HepG2 (cell line): Measurements from ENCODE around the gene GNA14. TPM values are rescaled to one million over a fixed set of nuclear protein-coding genes. Genes with fewer than 3 reads are reported as not detected.
A peak's percentile ranks its signal among the peaks of the same experiment; 100 is the strongest.

Source experiments
- ATAC-seq: fragments of 200-7000 bp; cut with Tn5 transposase; 3 replicates; pipeline ENCODE4 v1.9.1; 2020; ENCODE audit warnings: mild to moderate bottlenecking, moderate library complexity
- BruUV-seq: library from RNA; stranded (reverse); fragments of 400-500 nt; replicated peaks from 2 replicates; lab custom pipeline; 2021; lab: Mats Ljungman, UMichigan
- CTCF ChIA-PET: fragments of 300-600 bp; formaldehyde crosslinking; extraction: SDS; loops from one replicate; lab custom pipeline; 2021; ENCODE audit warnings: low total read pairs, inconsistent platforms, low intra/inter-chr PET ratio; lab: Yijun Ruan, JAX
- POLR2A ChIA-PET: fragments of 350-600 bp; sonication (Branson Sonifier 250); formaldehyde crosslinking; loops from one replicate; lab custom pipeline; 2020; ENCODE audit warnings: antibody characterized with exemption, inconsistent platforms; lab: Yijun Ruan, JAX
- DNase-seq: peaks from one replicate; pipeline ENCODE4 v3.0.0-alpha.2; 2015; ENCODE audit warnings: low spot score
- FAIRE-seq: peaks from 3 replicates; lab custom pipeline; 2011; peaks lifted over from hg19 to GRCh38; lab: Jason Lieb, UNC
- H2AFZ ChIP-seq: one replicate; pipeline ENCODE4 v1.6.1; 2011; ENCODE audit warnings: low read length, inconsistent platforms
- H3K27ac ChIP-seq: fragments of 300-600 bp; 3 replicates; pipeline ENCODE4 v1.8.0; 2011; ENCODE audit warnings: mixed run types, mild to moderate bottlenecking, mixed read lengths, low read length, inconsistent platforms; ENCODE audit not compliant: insufficient read depth; ENCODE audit errors: extremely low read length
- H3K27me3 ChIP-seq, 2 experiments: fragments of 200-600 bp in 1 of 2; 2 replicates in 1 of 2; 3 replicates in 1 of 2; pipeline versions ENCODE4 v1.6.0 to v1.8.0; 2011; ENCODE audit warnings: low read length in 2 of 2, mild to moderate bottlenecking in 2 of 2, moderate library complexity in 2 of 2, inconsistent platforms in 1 of 2; ENCODE audit not compliant: insufficient read depth in 2 of 2, control insufficient read depth in 1 of 2
- H3K36me3 ChIP-seq, 2 experiments: fragments of 200-600 bp in 1 of 2; replicated peaks in 1 of 2; 2 replicates in 1 of 2; 3 replicates in 1 of 2; pipeline versions ENCODE4 v1.5.1 to v1.8.0; 2011; ENCODE audit warnings: low read length in 2 of 2, inconsistent platforms in 1 of 2; ENCODE audit not compliant: insufficient read depth in 2 of 2, control insufficient read depth in 1 of 2
- H3K4me1 ChIP-seq: 2 replicates; pipeline ENCODE4 v1.5.1; 2012; ENCODE audit warnings: low read length, inconsistent platforms; ENCODE audit not compliant: insufficient read depth
- H3K4me2 ChIP-seq: 2 replicates; pipeline ENCODE4 v1.6.0; 2011; ENCODE audit warnings: low read depth, low read length, inconsistent platforms
- H3K4me3 ChIP-seq, 3 experiments: fragments of 200-600 bp in 1 of 3; sonication (generic), shearing (Covaris generic) in 1 of 3; replicated peaks in 1 of 3; 2 replicates each; pipeline ENCODE4 v1.5.1; 2011 to 2016; ENCODE audit warnings: low read length in 3 of 3, inconsistent platforms in 2 of 3, low read depth in 2 of 3, mild to moderate bottlenecking in 2 of 3, control low read depth in 1 of 3, mixed read lengths in 1 of 3; ENCODE audit not compliant: insufficient read depth in 1 of 3
- H3K79me2 ChIP-seq: one replicate; pipeline ENCODE4 v1.6.1; 2011; ENCODE audit warnings: low read length, inconsistent platforms; ENCODE audit not compliant: insufficient read depth
- H3K9ac ChIP-seq: 2 replicates; pipeline ENCODE4 v1.6.0; 2011; ENCODE audit warnings: mild to moderate bottlenecking, low read depth, low read length, inconsistent platforms; ENCODE audit not compliant: insufficient read depth
- H3K9me3 ChIP-seq: 2 replicates; pipeline ENCODE4 v1.5.1; 2012; ENCODE audit warnings: mild to moderate bottlenecking, low read length
- H4K20me1 ChIP-seq: 2 replicates; pipeline ENCODE4 v1.6.0; 2011; ENCODE audit warnings: inconsistent platforms, mild to moderate bottlenecking, low read length, moderate library complexity; ENCODE audit not compliant: insufficient read depth
- ATAD3A ChIP-seq: sonication (generic); formaldehyde crosslinking; IDR thresholded peaks from 2 replicates; pipeline ENCODE4 v1.4.0; 2020; ENCODE audit warnings: missing genetic modification reagents
- ETV5 ChIP-seq: IDR thresholded peaks from 2 replicates; pipeline ENCODE4 v1.6.1; 2018; ENCODE audit warnings: missing biosample characterization, missing genetic modification reagents, inconsistent platforms, borderline replicate concordance
- FOXA1 ChIP-seq, 2 experiments: fragments of 450-650 bp in 1 of 2; sonication (generic) in 1 of 2; formaldehyde crosslinking in 1 of 2; IDR thresholded peaks; 2 replicates each; pipeline versions ENCODE4 v1.4.0 to v1.6.1; 2016 to 2020; ENCODE audit warnings: missing genetic modification reagents in 1 of 2
- HNF4G ChIP-seq, 2 experiments: sonication (generic) in 1 of 2; formaldehyde crosslinking in 1 of 2; IDR thresholded peaks; 2 replicates each; pipeline versions ENCODE4 v1.4.0 to v1.6.1; 2011 to 2020; ENCODE audit warnings: borderline replicate concordance in 2 of 2, low read depth in 2 of 2, mild to moderate bottlenecking in 2 of 2, low read length in 1 of 2, missing genetic modification reagents in 1 of 2, moderate library complexity in 1 of 2
- MIXL1 ChIP-seq: IDR thresholded peaks from 2 replicates; pipeline ENCODE4 v1.6.1; 2016
- NCOA5 ChIP-seq: sonication (generic); formaldehyde crosslinking; IDR thresholded peaks from 2 replicates; pipeline ENCODE4 v1.4.0; 2020; ENCODE audit warnings: missing genetic modification reagents
- RAD21 ChIP-seq: fragments of 450-650 bp; formaldehyde crosslinking; IDR thresholded peaks from 2 replicates; pipeline ENCODE4 v1.5.0; 2020; ENCODE audit warnings: mild to moderate bottlenecking
- RBFOX2 ChIP-seq: fragments of 200-400 bp; formaldehyde crosslinking; IDR thresholded peaks from 2 replicates; pipeline ENCODE4 v1.6.1; 2017; ENCODE audit warnings: low read depth, mild to moderate bottlenecking, low read length
- RFX3 ChIP-seq: IDR thresholded peaks from 2 replicates; pipeline ENCODE4 v1.6.1; 2016; ENCODE audit warnings: missing biosample characterization, missing genetic modification reagents
- ZNF460 ChIP-seq: sonication (generic); formaldehyde crosslinking; IDR thresholded peaks from 2 replicates; pipeline ENCODE4 v1.5.1; 2020; ENCODE audit warnings: missing genetic modification reagents, mild to moderate bottlenecking, borderline replicate concordance
- ZNF75D ChIP-seq: sonication (generic); formaldehyde crosslinking; IDR thresholded peaks from 2 replicates; pipeline ENCODE4 v1.8.1; 2023; ENCODE audit warnings: missing genetic modification reagents, mild to moderate bottlenecking, borderline replicate concordance
- WGBS: methylation state at CpG from one replicate; pipeline ENCODE4 v1.1.6; 2017; ENCODE audit warnings: low lambda C conversion rate; 5-methylcytosine and 5-hydroxymethylcytosine counted together
- in situ Hi-C: cut with HindIII; loops from 2 replicates; pipeline ENCODE4 v1.10.0; 2017; ENCODE audit warnings: low pct_unique_long_range_greater_than_20kb; ENCODE audit not compliant: extremely low pct_ligation_motif_present
- intact Hi-C: fragments of 100-400 bp; cut with micrococcal nuclease; formaldehyde crosslinking; loops from one replicate; pipeline ENCODE4 v1.10.0; 2022; ENCODE audit not compliant: unreplicated experiment
- polyA plus RNA-seq, 8 experiments: library from polyadenylated mRNA; depleted of rRNA in 3 of 8; stranded (reverse) in 7 of 8; unstranded in 1 of 8; fragments of >200 nt; fragmentation: Illumina TruSeq in 4 of 8; extraction: Trizol in 4 of 8; gene quantifications; 2 replicates each; pipeline versions ENCODE4 v1.2.1 to v1.2.3, GENCODE V29; 2011 to 2016; ENCODE audit warnings: low read depth in 4 of 8, missing spikeins in 1 of 8, mixed read lengths in 1 of 8; ENCODE audit not compliant: insufficient read depth in 1 of 8
- total RNA-seq, 5 experiments: library from RNA; depleted of rRNA; stranded (reverse); fragments of >200 nt; fragmentation: Illumina TruSeq; extraction: Trizol; gene quantifications; 2 replicates each; pipeline ENCODE4 v1.2.3, GENCODE V29; 2016; ENCODE audit warnings: low read depth in 1 of 5
- TF ChIP-seq, protein P1 (sequence below): sonication (generic); formaldehyde crosslinking; IDR thresholded peaks from 2 replicates; pipeline ENCODE4 v1.4.0; 2020; ENCODE audit warnings: mild to moderate bottlenecking, low read depth, missing genetic modification reagents
- TF ChIP-seq, protein P2 (sequence below): sonication (generic); IDR thresholded peaks from 2 replicates; pipeline ENCODE4 v1.6.1; 2016; ENCODE audit warnings: low read depth, borderline replicate concordance
- TF ChIP-seq, protein P3 (sequence below): sonication (generic); formaldehyde crosslinking; IDR thresholded peaks from 2 replicates; pipeline ENCODE4 v1.4.0; 2020; ENCODE audit warnings: missing genetic modification reagents
- TF ChIP-seq, protein P4 (sequence below): sonication (generic); formaldehyde crosslinking; IDR thresholded peaks from 2 replicates; pipeline ENCODE4 v1.5.1; 2020; ENCODE audit warnings: missing genetic modification reagents, mild to moderate bottlenecking, borderline replicate concordance

Gene GNA14
- total and polyA plus RNA-seq, 2 of the 13 experiments (the other 11 are each of a cell fraction or from before 2014, with no cell fraction given), result not detected

DNA sequence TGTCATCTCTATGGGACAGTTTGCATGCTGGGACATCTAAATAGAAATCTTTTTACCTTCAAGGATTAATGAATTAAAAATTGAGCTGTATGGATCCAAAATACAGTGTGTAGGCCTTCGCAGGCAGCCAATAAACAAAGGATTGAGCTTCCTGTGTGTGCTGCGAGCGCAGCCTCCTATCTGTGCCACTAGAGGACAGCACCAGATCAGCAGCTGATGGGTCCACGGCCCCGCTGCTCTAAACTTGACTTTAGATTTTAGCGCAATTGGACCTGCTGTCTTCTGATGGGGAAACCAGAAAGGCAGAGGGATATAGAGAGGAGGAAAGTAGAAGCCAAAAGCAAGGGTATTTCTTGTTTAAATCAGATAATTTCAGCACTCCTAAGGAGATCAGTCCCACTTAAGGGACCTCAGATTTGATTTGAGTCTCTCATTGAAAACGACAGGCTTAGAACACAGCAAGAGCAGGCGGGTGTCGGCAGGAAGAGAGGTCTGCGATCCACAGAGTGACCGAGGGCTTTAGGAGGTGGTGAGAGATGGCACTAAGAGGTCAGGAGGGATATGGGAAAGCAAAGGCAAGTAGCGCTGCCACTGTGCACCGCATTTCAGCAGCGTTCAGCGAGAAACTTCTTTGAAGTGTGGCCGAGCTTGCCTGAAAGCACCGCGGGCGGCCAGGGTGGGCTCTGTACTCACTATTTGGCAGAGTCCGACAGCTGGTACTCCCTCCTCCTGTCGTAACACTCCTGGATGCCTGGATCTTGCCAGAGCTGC, 214.3 kb downstream of the GNA14 start:
- Histone ChIP-seq H3K4me3 (peak overlapping the region; percentile 3 to 52 (median 10); a peak in 3 of 6 replicates), H3K9ac (no peak overlapping the region), H3K9me3 (no peaks in the 10 kb centered on the region), H4K20me1 (no peaks in the 10 kb centered on the region), H3K36me3 (no peaks in the 10 kb centered on the region), H3K27ac (no peak overlapping the region), H3K4me1 (peaks cover 21% of the 10 kb centered on the region; the same call in 1 of the 2 replicates), H2AFZ (peak overlapping the region; percentile 17), H3K79me2 (no peaks in the 10 kb centered on the region), H3K27me3 (peaks cover 2 to 14% of the 10 kb centered on the region in 2 experiments; a peak in 4 of 5 replicates), H3K4me2 (peak overlapping the region; percentile 61)
- peak; percentile 95 for ATAC-seq
- BruUV-seq, result no TSS peak
- FAIRE-seq, result peak; percentile 53
- ChIA-PET CTCF (interaction anchor here (0.6 to 1.6 kb wide), 5 partner anchors 15 to 318 kb away, joined by 3 to 7 read pairs (median 3); no protein-coding TSS in a partner anchor), POLR2A (no interaction called here)
- peak; percentile 48 for DNase-seq
- intact Hi-C loops, result loop anchor here (2.0 to 5.0 kb wide), 2 partner anchors 317 to 603 kb away; no protein-coding TSS in a partner anchor
- in situ Hi-C loops, result loop anchor here (10.0 kb wide), 1 partner anchor 311 kb away; no protein-coding TSS in a partner anchor
- WGBS, result 27% methylated on average over 13 of the region's 21 CpGs
- no peak for TF ChIP-seq ETV5 (CRISPR knock-in tag)
- 0 out of 2 replicates have a peak, but pooled peaks have one; percentile 38 for TF ChIP-seq MIXL1 (CRISPR knock-in tag)
- no peak for TF ChIP-seq FOXA1 (IDR thresholded peaks at IDR 0.05)
- 0 out of 2 replicates have a peak, but pooled peaks have one; percentile 5 for TF ChIP-seq FOXA1 (CRISPR knock-in tag; IDR thresholded peaks at IDR 0.05)
- TF ChIP-seq RAD21, result peak; percentile 68; the same call in 1 of the 2 replicates
- no peak for TF ChIP-seq HNF4G (IDR thresholded peaks at IDR 0.05; ENCODE audit: borderline replicate concordance, low read depth, low read length)
- no peak for TF ChIP-seq HNF4G (CRISPR knock-in tag; IDR thresholded peaks at IDR 0.05; ENCODE audit: borderline replicate concordance, low read depth)
- TF ChIP-seq, protein P1, sequence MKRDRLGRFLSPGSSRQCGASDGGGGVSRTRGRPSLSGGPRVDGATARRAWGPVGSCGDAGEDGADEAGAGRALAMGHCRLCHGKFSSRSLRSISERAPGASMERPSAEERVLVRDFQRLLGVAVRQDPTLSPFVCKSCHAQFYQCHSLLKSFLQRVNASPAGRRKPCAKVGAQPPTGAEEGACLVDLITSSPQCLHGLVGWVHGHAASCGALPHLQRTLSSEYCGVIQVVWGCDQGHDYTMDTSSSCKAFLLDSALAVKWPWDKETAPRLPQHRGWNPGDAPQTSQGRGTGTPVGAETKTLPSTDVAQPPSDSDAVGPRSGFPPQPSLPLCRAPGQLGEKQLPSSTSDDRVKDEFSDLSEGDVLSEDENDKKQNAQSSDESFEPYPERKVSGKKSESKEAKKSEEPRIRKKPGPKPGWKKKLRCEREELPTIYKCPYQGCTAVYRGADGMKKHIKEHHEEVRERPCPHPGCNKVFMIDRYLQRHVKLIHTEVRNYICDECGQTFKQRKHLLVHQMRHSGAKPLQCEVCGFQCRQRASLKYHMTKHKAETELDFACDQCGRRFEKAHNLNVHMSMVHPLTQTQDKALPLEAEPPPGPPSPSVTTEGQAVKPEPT (CRISPR knock-in tag), result no peak
- TF ChIP-seq, protein P2, sequence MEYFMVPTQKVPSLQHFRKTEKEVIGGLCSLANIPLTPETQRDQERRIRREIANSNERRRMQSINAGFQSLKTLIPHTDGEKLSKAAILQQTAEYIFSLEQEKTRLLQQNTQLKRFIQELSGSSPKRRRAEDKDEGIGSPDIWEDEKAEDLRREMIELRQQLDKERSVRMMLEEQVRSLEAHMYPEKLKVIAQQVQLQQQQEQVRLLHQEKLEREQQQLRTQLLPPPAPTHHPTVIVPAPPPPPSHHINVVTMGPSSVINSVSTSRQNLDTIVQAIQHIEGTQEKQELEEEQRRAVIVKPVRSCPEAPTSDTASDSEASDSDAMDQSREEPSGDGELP, result peak; percentile 62; the same call in 1 of the 2 replicates
- TF ChIP-seq, protein P3, sequence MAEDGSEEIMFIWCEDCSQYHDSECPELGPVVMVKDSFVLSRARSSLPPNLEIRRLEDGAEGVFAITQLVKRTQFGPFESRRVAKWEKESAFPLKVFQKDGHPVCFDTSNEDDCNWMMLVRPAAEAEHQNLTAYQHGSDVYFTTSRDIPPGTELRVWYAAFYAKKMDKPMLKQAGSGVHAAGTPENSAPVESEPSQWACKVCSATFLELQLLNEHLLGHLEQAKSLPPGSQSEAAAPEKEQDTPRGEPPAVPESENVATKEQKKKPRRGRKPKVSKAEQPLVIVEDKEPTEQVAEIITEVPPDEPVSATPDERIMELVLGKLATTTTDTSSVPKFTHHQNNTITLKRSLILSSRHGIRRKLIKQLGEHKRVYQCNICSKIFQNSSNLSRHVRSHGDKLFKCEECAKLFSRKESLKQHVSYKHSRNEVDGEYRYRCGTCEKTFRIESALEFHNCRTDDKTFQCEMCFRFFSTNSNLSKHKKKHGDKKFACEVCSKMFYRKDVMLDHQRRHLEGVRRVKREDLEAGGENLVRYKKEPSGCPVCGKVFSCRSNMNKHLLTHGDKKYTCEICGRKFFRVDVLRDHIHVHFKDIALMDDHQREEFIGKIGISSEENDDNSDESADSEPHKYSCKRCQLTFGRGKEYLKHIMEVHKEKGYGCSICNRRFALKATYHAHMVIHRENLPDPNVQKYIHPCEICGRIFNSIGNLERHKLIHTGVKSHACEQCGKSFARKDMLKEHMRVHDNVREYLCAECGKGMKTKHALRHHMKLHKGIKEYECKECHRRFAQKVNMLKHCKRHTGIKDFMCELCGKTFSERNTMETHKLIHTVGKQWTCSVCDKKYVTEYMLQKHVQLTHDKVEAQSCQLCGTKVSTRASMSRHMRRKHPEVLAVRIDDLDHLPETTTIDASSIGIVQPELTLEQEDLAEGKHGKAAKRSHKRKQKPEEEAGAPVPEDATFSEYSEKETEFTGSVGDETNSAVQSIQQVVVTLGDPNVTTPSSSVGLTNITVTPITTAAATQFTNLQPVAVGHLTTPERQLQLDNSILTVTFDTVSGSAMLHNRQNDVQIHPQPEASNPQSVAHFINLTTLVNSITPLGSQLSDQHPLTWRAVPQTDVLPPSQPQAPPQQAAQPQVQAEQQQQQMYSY, result no peak
- TF ChIP-seq RFX3 (CRISPR knock-in tag), result no peak
- TF ChIP-seq ZNF75D (CRISPR knock-in tag), result no peak
- TF ChIP-seq ATAD3A (CRISPR knock-in tag), result no peak
- TF ChIP-seq NCOA5 (CRISPR knock-in tag), result no peak
- TF ChIP-seq, protein P4, sequence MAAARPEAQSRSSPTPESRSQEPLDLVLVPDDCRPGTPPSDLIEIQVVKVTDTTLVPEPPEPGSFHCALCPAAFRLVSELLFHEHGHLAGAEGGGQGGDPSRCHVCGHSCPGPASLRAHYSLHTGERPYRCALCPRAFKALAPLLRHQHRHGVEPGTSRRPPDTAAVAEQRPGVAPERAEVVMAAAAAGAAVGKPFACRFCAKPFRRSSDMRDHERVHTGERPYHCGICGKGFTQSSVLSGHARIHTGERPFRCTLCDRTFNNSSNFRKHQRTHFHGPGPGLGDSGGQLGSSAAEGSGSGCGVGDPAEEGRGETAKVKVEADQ (CRISPR knock-in tag), result no peak
- TF ChIP-seq ZNF460 (CRISPR knock-in tag), result no peak
- no peak for TF ChIP-seq RBFOX2
